Activated CD4-positive, alpha-beta memory T cell treated with anti-CD3 and anti-CD28 coated beads, Interleukin-2, amount 10 ng/mL, durations not matched to agents 7 days and 5 days (primary cell): ENCODE data around the gene CNPY3. TPM values are rescaled to one million over a fixed set of nuclear protein-coding genes. Genes with fewer than 3 reads are reported as not detected.
"Not testable (repeated sequence)": the region's sequence is repeated elsewhere in the genome, so short reads cannot be mapped to it uniquely, and the experiment has no call there.

Experiments used
- CTCF ChIA-PET: fragments of 350-600 bp; sonication (Branson Sonifier 250); formaldehyde crosslinking; loops from one replicate; lab custom pipeline; 2021; ENCODE audit warnings: antibody characterized with exemption, inconsistent platforms; lab: Charles Lee
- POLR2A ChIA-PET: fragments of 350-600 bp; sonication (Branson Sonifier 250); formaldehyde crosslinking; loops from one replicate; lab custom pipeline; 2021; ENCODE audit warnings: antibody characterized with exemption; lab: Charles Lee
- DNase-seq: peaks from one replicate; pipeline ENCODE4 v3.0.0-alpha.2; 2020
- H3K27ac Mint-ChIP-seq: one replicate; pipeline ENCODE4 v1.8.0; 2021; ENCODE audit warnings: mild to moderate bottlenecking, mixed read lengths
- H3K27me3 Mint-ChIP-seq: one replicate; pipeline ENCODE4 v1.8.0; 2021; ENCODE audit warnings: mixed read lengths
- H3K36me3 Mint-ChIP-seq: one replicate; pipeline ENCODE4 v1.8.0; 2021; ENCODE audit warnings: low read depth, mixed read lengths
- H3K4me1 Mint-ChIP-seq: one replicate; pipeline ENCODE4 v1.8.0; 2021; ENCODE audit warnings: mixed read lengths
- H3K4me3 Mint-ChIP-seq: one replicate; pipeline ENCODE4 v1.8.0; 2021; ENCODE audit warnings: mild to moderate bottlenecking, mixed read lengths
- H3K9me3 Mint-ChIP-seq: one replicate; pipeline ENCODE4 v1.8.0; 2021; ENCODE audit warnings: mixed read lengths
- total RNA-seq, 2 experiments: library from RNA; stranded (reverse); gene quantifications; one replicate each; pipeline ENCODE4 v1.2.3, GENCODE V29; 2021

CNPY3 gene
- total RNA-seq, 2 experiments from 2014 or later = 51.1 to 53.2 TPM

DNA sequence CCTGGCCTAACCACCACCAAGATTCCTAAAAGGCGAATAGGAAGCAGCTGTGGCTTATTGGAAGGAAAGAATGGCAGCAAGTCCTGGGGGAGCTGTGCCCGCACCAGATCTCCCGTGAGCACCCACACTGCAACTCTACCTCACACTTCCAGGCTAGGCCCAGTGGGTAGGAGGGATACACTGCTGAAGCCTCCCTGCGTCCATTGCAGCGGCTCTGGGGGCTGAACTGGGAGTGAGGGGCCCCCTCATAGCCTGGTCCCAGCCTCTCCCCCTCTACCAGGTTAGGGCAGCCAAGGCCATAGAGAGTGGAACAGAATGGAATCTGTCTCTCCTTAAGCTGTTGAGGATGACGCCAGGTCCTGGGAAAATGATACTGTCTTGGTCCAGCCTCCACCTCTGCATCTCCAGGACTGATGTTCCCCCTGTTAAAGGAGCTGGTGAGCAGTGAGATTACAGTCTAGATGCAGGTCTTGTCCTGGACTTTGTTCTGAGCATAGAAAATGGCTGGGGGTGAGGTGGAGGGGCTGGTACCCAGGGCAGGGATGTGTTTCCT lies 11.3 kb downstream of the CNPY3 start:
- no peaks in the 10 kb centered on the region for H3K9me3 Mint-ChIP-seq
- H3K36me3 Mint-ChIP-seq = peaks cover 36% of the 10 kb centered on the region
- H3K27ac Mint-ChIP-seq = no peak overlapping the region
- POLR2A ChIA-PET = interaction anchor here (3.2 kb wide), 1 partner anchor 11 kb away, joined by 17 read pairs; the partner anchor contains the start of gene CNPY3
- no peak for DNase-seq
- peaks cover 1% of the 10 kb centered on the region for H3K4me1 Mint-ChIP-seq
- CTCF ChIA-PET = interaction anchor here (0.8 kb wide), 1 partner anchor 11 kb away, joined by 3 read pairs; the partner anchor contains the start of gene CNPY3
- H3K4me3 Mint-ChIP-seq = no peak overlapping the region
- no peaks in the 10 kb centered on the region for H3K27me3 Mint-ChIP-seq

DNA sequence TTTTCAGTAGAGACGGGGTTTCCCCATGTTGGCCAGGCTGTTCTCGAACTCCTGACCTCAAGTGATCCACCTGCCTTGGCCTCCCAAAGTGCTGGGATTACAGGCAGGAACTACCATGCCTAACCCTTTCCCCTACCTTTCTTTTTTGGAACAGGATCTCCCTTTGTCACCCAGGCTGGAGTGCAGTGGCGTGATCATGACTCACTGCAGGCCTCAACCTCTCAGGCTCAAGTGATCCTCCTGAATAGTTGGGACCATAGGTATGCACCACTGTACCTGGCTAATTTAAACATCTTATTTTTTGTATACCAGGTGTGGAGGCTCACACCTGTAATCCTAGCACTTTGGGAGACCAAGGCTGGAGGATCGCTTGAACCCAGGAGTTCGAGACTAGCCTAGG lies 12.1 kb downstream of the CNPY3 start:
- POLR2A ChIA-PET = interaction anchor here (3.2 kb wide), 1 partner anchor 12 kb away, joined by 17 read pairs; the partner anchor contains the start of gene CNPY3
- H3K36me3 Mint-ChIP-seq = peaks cover 32% of the 10 kb centered on the region
- H3K27ac Mint-ChIP-seq, H3K9me3 Mint-ChIP-seq, CTCF ChIA-PET, DNase-seq, H3K27me3 Mint-ChIP-seq, H3K4me1 Mint-ChIP-seq, H3K4me3 Mint-ChIP-seq: not testable (repeated sequence)

DNA sequence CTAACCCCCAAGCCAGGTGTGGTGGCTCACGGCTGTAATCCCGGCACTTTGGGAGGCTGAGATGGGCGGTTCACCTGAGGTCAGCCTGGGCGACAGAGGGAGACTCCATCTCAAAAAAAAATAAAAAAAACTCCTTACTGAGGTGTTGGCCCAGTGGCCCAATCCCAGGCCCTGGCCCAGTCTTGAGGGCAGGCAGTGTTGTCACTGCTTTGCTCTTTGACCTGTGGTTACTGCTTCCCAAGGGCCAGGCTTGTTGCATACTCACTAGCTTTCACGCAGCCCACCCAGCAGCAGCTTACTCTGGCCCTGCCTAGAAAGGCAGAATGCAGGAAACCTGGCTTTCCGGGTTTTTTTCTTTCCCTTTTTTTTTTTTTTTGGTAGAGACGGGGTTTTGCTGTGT lies 13.2 kb downstream of the CNPY3 start:
- no peaks in the 10 kb centered on the region for H3K4me1 Mint-ChIP-seq
- no peak for DNase-seq
- CTCF ChIA-PET = no interaction called here
- no peak overlapping the region for H3K27ac Mint-ChIP-seq
- H3K4me3 Mint-ChIP-seq = no peak overlapping the region
- H3K27me3 Mint-ChIP-seq = no peaks in the 10 kb centered on the region
- no peaks in the 10 kb centered on the region for H3K9me3 Mint-ChIP-seq
- POLR2A ChIA-PET = interaction anchor here (1.1 kb wide), 1 partner anchor 13 kb away, joined by 3 read pairs; the partner anchor contains the start of gene CNPY3
- H3K36me3 Mint-ChIP-seq = peaks cover 24% of the 10 kb centered on the region

DNA sequence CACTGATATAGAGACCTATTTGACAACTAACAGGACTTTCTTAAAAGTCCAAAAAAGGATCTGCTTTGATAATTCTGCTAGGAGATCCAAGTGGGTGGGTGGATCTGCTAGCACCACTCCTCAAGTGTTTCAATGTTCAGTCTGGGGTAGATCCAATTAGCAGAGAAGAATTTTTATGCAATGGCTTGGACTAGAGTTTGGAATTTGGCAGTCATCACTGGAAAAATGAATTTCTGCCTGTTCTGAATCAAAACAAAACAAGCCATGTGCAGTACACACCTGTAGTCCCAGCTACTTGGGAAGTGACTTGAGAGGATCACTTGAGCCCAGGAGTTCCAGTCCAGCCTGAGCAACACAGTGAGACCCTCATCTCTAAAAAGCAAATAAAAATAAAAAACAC lies 18.7 kb downstream of the CNPY3 start:
- CTCF ChIA-PET = no interaction called here
- Mint-ChIP-seq H3K4me1 (no peaks in the 10 kb centered on the region), H3K4me3 (no peak overlapping the region), H3K9me3 (no peaks in the 10 kb centered on the region), H3K27ac (no peak overlapping the region), H3K36me3 (peaks cover 8% of the 10 kb centered on the region), H3K27me3 (no peaks in the 10 kb centered on the region)
- no peak for DNase-seq
- POLR2A ChIA-PET = no interaction called here

DNA sequence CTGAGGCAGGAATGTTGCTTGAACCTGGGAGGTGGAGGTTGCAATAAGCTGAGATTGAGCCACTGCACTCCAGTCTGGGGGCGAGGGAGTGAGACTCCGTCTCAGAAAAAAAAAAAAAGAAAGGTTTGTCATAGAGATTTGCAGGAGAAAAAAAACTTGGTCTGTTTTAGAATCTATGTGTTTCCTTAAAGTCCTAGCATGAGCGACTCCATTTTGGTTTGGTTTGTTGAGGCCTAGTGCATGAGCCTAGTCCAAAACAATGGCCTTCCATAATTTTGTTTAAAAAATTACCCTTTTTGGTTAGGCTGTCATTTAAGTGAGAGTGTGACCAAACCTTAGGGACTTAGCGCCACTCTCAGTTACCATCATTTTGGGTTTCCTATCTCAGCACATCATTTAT lies 23.1 kb downstream of the CNPY3 start:
- H3K36me3 Mint-ChIP-seq = peaks cover 4% of the 10 kb centered on the region
- no peaks in the 10 kb centered on the region for H3K9me3 Mint-ChIP-seq
- H3K4me1 Mint-ChIP-seq = no peaks in the 10 kb centered on the region
- CTCF ChIA-PET = no interaction called here
- no peak for DNase-seq
- H3K4me3 Mint-ChIP-seq = no peak overlapping the region
- POLR2A ChIA-PET = no interaction called here
- no peak overlapping the region for H3K27ac Mint-ChIP-seq
- no peaks in the 10 kb centered on the region for H3K27me3 Mint-ChIP-seq

DNA sequence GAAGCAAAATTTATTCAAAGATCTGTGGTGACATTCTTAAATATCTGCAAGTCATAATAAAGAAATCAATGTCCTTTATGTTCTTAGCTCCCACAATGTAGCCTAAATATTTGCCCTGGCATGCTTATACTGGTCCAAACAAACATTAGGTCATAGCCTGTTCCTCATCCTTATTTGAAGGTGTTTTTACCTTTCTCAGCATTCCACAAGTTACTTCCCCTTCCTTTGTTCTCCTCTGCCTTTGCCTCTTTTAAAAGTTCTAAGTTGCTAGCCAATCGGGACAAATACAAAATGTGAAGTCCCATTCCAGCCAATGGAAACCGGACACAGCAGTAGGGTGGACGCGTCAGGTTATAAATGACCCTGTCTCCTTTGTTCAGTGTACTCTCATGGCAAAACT lies 25.1 kb downstream of the CNPY3 start:
- H3K9me3 Mint-ChIP-seq, H3K27ac Mint-ChIP-seq, H3K4me1 Mint-ChIP-seq, H3K27me3 Mint-ChIP-seq, H3K36me3 Mint-ChIP-seq, POLR2A ChIA-PET, H3K4me3 Mint-ChIP-seq, DNase-seq: not testable (repeated sequence)
- CTCF ChIA-PET = interaction anchor here (1.5 kb wide), 1 partner anchor 189 kb away, joined by 4 read pairs; no protein-coding TSS in a partner anchor

DNA sequence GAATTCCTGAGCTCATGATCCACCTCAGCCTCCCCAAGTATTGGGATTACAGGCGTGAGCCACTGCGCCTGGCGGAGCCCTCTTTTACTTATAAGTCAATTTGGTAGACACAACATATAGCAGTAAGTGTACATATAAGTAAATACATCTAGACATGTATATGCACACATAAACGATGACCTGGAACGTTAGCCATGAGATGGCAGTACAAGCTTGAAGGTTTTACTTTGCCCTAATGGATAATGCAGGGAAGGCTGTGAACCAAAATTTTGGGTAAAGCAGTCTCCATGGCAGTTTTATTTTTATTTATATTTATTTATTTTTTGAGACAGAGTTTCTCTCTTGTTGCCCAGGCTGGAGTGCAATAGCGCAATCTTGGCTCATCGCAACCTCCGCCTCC lies 28.8 kb downstream of the CNPY3 start:
- ChIA-PET CTCF (interaction anchor here (0.6 kb wide), 2 partner anchors 182 to 185 kb away, joined by 3 read pairs; no protein-coding TSS in a partner anchor), POLR2A (no interaction called here)
- H3K4me3 Mint-ChIP-seq = no peak overlapping the region
- no peaks in the 10 kb centered on the region for H3K9me3 Mint-ChIP-seq
- peaks cover 10% of the 10 kb centered on the region for H3K36me3 Mint-ChIP-seq
- peaks cover 13% of the 10 kb centered on the region for H3K4me1 Mint-ChIP-seq
- no peak overlapping the region for H3K27ac Mint-ChIP-seq
- no peak for DNase-seq
- peaks cover 3% of the 10 kb centered on the region for H3K27me3 Mint-ChIP-seq

DNA sequence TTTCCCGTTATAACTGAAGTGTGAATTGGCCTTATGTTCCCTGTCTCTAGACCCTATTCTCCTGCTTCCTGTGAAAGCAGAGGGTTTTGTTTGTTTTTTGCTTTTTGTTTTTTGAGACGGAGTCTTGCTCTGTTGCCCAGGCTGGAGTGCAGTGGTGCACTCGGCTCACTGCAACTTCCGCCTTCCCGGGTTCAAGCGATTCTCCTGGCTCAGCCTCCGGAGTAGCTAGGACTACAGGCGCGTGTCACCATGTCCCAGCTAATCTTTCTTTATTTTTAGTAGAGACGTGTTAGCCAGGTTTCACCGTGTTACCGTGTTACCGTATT lies 30.6 kb downstream of the CNPY3 start:
- CTCF ChIA-PET = no interaction called here
- peaks cover 10% of the 10 kb centered on the region for H3K36me3 Mint-ChIP-seq
- DNase-seq = no peak
- peaks cover 3% of the 10 kb centered on the region for H3K27me3 Mint-ChIP-seq
- H3K4me3 Mint-ChIP-seq = peak overlapping the region; percentile 18
- POLR2A ChIA-PET = interaction anchor here (0.7 kb wide), 1 partner anchor 19 kb away, joined by 4 read pairs; the partner anchor contains the start of gene PEX6
- H3K27ac Mint-ChIP-seq = no peak overlapping the region
- no peaks in the 10 kb centered on the region for H3K9me3 Mint-ChIP-seq
- peaks cover 13% of the 10 kb centered on the region for H3K4me1 Mint-ChIP-seq

DNA sequence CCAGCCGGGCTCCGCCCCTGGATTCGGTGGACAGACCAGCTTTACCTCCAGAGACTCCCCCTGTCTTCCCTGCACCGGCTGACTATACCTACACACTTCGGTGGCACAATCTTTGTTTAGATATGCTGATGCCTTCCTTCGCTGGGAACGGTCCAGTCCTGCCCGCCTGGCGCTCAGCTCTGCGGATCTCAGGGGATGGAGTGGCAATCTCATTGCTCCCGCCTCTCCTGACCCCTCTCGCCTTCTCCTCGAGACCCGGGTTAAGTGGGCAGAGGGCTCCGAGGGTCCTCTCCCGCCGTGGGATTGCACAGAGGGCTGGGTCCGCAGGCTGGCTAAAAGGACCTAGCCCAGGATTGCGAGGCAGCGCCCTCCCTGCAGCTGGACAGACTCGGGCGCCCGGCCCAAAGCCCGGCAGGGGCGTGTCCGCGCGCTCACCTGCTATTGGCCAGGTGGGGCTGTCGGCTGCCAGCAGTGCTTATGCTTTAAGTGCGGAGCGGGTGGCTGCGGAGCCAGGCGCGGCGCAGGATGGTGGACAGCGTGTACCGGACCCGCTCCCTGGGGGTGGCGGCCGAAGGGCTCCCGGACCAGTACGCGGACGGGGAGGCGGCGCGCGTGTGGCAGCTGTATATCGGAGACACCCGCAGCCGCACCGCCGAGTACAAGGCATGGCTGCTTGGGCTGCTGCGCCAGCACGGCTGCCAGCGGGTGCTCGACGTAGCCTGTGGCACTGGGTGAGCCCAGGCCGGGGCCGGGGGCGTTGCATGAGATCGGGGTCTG lies 31.2 kb downstream of the CNPY3 start, which contains the start of gene GNMT:
TSS of gene GNMT (plus strand) at position 512 of the 777 bp plus-strand sequence. CDS start at position 526, 14 bp downstream.
- ChIA-PET POLR2A (interaction anchor here (0.7 to 1.3 kb wide), 3 partner anchors 11 to 52 kb away, joined by 3 to 4 read pairs (median 4); partner anchors contain the start of gene PEX6), CTCF (no interaction called here)
- H3K4me3 Mint-ChIP-seq = peak within 1 kb of the TSS; percentile 18
- H3K27me3 Mint-ChIP-seq = peaks cover 3% of the 10 kb centered on the region
- H3K9me3 Mint-ChIP-seq = no peaks in the 10 kb centered on the region
- H3K36me3 Mint-ChIP-seq = peaks cover 12% of the 10 kb centered on the region
- DNase-seq = peak; percentile 29
- no peak within 1 kb of the TSS for H3K27ac Mint-ChIP-seq
- H3K4me1 Mint-ChIP-seq = peaks cover 13% of the 10 kb centered on the region

DNA sequence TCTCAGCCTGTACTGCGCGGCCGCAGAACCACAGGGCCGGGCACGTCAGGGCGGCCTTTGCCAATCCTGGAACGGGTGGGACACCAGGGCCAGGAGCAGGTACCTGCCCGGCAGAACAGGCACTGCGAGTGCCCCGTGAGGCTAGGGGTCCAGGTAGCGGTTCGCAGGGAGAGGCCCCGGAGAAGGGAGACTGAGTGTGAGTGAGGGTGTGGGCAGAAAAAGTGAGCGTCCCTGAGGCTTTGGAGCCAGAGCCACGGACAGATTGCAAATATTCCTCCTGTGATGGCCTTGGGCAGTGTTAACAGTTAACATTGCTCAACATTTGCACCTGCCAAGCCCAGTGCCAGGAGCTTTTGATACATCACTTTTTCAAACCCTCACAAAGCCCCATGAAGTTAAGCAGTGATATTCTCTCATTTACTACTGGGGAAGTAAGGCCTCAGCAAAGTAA lies 31.8 kb downstream of the CNPY3 start:
- POLR2A ChIA-PET = interaction anchor here (1.2 to 1.3 kb wide), 2 partner anchors 11 to 52 kb away, joined by 3 to 4 read pairs; no protein-coding TSS in a partner anchor
- Mint-ChIP-seq H3K27ac (no peak overlapping the region), H3K4me3 (no peak overlapping the region)

DNA sequence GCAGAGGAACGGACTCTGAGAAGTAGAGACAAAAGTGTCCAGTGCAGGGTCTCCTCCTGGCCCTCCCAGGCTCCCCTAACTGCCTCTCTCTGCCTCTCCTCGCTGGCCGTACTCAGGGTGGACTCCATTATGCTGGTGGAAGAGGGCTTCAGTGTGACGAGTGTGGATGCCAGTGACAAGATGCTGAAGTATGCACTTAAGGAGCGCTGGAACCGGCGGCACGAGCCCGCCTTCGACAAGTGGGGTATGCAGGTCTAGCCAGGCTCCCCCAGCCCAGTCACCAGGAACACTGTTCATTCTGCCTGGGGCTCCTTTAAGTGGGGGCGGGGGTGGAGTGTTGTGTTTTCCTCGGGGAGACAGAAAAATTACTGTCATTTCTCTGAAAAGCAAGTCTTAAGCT lies 32.8 kb downstream of the CNPY3 start:
- Mint-ChIP-seq H3K36me3 (peaks cover 17% of the 10 kb centered on the region), H3K4me1 (peaks cover 13% of the 10 kb centered on the region), H3K27me3 (peaks cover 3% of the 10 kb centered on the region), H3K27ac (no peak overlapping the region), H3K9me3 (no peaks in the 10 kb centered on the region), H3K4me3 (no peak overlapping the region)
- ChIA-PET CTCF (no interaction called here), POLR2A (interaction anchor here (1.1 kb wide), 1 partner anchor 17 kb away, joined by 3 read pairs; the partner anchor contains the start of gene PEX6)
- DNase-seq = no peak

More for the DNA sequence above, 31.8 kb downstream of the CNPY3 start:
- CTCF ChIA-PET = no interaction called here
- Mint-ChIP-seq H3K27me3 (peaks cover 3% of the 10 kb centered on the region), H3K9me3 (no peaks in the 10 kb centered on the region), H3K4me1 (peaks cover 13% of the 10 kb centered on the region), H3K36me3 (peaks cover 13% of the 10 kb centered on the region)
- DNase-seq = no peak

DNA sequence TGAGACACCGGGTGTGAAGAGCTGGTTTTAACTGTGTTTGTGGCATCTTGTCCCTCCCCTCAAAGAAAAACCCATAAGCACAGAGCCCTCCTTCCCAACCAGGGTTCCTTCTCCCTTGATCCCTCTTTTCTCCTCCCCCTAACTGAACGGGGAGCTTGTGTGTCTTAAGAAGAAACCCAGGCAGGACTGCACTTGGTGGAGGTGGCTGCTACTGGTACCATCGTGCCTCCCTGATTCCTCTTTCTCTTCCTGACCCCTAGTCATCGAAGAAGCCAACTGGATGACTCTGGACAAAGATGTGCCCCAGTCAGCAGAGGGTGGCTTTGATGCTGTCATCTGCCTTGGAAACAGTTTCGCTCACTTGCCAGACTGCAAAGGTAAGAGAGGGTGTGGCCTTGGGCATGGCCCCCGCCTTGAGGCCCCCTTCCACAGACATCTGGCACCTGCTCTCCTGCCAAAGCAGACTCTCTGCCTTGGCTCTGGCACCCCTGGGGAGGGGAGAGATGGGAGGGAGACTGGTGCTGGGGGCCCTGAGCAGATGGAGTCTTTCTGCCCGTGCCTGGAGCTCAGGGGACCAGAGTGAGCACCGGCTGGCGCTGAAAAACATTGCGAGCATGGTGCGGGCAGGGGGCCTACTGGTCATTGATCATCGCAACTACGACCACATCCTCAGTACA lies 33.4 kb downstream of the CNPY3 start:
- peaks cover 13% of the 10 kb centered on the region for H3K4me1 Mint-ChIP-seq
- H3K4me3 Mint-ChIP-seq = no peak overlapping the region
- peaks cover 17% of the 10 kb centered on the region for H3K36me3 Mint-ChIP-seq
- no peaks in the 10 kb centered on the region for H3K9me3 Mint-ChIP-seq
- ChIA-PET CTCF (interaction anchor here (3.3 kb wide), 1 partner anchor 181 kb away, joined by 15 read pairs; no protein-coding TSS in a partner anchor), POLR2A (interaction anchor here (1.1 to 1.6 kb wide), 2 partner anchors 16 to 33 kb away, joined by 3 to 4 read pairs; partner anchors contain the start of genes CNPY3 and PEX6)
- peaks cover 3% of the 10 kb centered on the region for H3K27me3 Mint-ChIP-seq
- DNase-seq = no peak
- H3K27ac Mint-ChIP-seq = no peak overlapping the region
